HG03066 (cell line): ENCODE data around the gene CDH26.

Experiments used
- ATAC-seq: cut with Tn5 transposase; IDR thresholded peaks from one replicate; pipeline ENCODE4 v1.9.1; 2021; ENCODE audit warnings: low read depth; ENCODE audit not compliant: unreplicated experiment

Gene CDH26

DNA sequence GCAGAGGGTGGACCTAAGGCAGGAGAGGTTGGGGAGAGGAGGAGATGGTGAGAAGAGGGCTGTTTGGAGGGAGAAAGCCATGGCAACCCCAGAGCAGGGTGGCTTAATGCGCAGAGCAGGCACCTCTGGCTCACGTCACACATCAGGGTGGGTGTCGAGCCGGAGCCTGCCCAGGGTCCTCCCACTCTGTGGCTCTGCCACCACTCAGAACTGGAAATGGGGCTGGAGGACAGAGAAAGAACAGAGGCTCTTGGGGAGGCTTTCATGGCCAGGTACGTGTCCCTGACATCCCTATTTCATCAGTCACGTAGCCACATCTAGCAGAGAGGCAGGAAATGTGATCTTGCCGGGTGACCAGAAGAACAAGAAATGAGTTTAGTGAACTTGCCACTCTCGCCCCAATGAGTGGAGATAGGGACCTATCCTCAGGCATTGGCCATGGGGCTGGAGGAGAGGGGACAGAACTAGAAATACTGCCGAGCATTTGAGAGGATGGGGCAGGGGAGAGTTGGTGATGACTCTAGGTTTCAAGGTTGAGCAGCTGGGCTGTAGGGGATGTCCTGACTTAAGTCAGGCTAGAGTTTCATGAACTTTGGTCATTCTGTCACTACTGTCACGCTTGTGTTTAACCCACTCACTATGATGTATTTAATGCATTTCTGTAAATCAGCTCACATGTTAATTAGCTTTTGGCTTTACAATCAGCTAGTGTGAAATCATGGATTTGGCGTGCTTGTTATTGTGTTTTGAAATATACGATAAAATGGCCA, 52.7 kb downstream of the CDH26 start:
- no peak for ATAC-seq

GRCh38 chr20:60011512-60012507, 53.6 kb downstream of the CDH26 start:
- no peak for ATAC-seq

DNA sequence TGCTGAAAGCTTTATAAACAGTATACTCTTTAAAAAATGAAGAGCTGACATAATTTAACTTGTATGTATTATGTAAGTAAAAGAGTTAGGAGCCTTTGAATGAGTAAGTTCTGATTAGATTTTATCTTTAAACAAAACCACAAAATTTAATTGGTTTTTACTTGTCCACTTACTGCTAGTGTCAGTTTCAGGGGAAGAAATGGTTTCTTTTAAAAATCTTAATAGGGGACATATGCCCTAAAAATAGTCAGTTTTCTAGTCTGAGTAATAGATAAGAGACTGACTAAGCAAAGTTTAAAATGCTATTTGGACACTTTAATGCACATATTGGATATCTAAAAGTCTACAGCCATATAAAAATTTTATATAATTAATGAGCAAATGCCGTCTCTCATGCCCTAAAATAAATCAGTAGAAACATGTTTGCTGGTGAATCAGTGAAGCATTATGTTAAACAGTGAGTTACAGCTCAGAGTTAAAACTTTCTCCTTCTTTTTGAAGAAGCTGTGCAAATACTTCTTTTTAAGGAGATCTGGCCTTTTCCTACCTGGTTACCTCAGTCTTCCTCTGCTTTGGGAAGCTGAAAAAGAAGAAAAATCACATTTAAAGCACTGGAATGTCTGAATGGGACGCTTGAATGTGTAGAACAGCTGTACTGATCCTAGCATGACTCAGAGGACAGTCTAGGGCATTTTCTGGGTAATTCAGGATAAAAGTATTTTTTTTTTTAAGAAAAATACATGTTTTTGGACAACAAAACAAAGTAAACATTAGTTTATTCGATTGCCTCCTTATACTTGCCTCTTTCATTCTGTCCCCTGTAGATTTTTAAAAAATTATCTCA, 55.3 kb downstream of the CDH26 start:
- no peak for ATAC-seq

- ATAC-seq: no peak
Observed at GRCh38 chr20:60016406-60016805, 58.2 kb downstream of the CDH26 start.

DNA sequence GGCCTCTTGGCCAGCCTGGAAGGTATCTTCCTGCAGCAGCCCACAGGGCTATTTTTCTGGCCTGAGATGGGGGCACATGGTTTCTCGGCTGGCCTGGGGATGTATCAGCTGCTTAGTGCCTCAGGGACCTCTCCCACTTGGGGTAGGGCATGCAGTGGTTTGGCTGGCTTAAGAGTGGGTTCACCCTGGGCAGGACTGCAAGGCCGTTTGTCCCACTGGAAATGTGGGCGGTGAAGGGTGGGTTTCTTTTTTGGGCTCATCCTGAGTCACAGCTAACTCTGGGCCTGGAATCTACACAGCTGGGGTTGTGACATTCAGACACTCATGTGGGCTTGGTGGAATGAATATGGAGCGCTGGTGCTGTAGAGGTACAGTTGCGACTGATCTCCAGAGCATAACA, 62.0 kb downstream of the CDH26 start:
- no peak for ATAC-seq

DNA sequence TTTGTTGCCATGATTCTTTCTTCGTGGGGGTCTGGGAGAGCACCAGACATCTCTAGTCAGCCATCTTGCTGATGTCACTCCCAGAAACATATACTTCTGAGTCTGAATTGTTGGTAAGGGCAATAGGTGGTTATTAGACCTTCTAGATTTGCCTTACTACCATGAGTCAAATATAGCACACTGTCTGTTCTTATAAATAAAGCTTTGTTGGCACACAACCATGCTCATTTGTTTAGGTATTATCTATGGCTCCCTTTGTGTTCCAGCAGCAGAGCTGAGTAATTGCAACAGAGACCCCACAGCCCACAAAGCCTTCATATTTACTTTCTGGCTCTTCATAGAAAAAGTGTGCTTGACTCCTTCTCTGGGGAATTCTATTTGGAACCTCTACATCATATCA, 62.9 kb downstream of the CDH26 start:
- ATAC-seq: no peak

GRCh38 chr20:60022849-60023248, 64.6 kb downstream of the CDH26 start:
- ATAC-seq: no peak

GRCh38 chr20:60024245-60024644, 66.0 kb downstream of the CDH26 start:
- ATAC-seq: no peak

DNA sequence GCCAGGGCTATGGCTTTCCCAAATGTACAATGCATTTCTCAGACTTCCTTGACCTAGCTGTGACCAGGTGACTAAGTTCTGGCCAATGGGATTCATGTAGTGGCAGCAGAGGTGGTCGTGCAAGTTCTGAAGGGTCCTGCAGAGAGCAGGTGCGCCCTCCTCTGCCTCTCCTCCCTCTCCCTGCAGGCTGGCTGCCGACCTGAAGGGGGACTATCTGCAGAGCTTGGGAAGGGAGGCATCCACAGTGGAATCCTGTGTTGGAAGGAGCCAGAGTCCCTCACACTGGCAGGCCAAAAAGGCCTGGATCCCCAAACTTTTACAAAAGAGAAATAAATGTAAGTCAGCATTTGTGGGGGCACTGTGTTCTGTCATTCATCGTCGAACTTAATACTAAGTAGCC, 66.6 kb downstream of the CDH26 start:
- ATAC-seq: no peak

- ATAC-seq: no peak
Observed at GRCh38 chr20:60026010-60026409, 67.8 kb downstream of the CDH26 start.

- no peak for ATAC-seq
Observed at GRCh38 chr20:60030471-60030870, 72.2 kb downstream of the CDH26 start.

- ATAC-seq: no peak
Observed at GRCh38 chr20:60031107-60031506, 72.9 kb downstream of the CDH26 start.

- ATAC-seq: no peak
Observed at GRCh38 chr20:60034231-60035110, 76.2 kb downstream of the CDH26 start.

GRCh38 chr20:60035486-60035885, 77.3 kb downstream of the CDH26 start:
- no peak for ATAC-seq

GRCh38 chr20:60036346-60036745, 78.1 kb downstream of the CDH26 start:
- ATAC-seq: no peak

DNA sequence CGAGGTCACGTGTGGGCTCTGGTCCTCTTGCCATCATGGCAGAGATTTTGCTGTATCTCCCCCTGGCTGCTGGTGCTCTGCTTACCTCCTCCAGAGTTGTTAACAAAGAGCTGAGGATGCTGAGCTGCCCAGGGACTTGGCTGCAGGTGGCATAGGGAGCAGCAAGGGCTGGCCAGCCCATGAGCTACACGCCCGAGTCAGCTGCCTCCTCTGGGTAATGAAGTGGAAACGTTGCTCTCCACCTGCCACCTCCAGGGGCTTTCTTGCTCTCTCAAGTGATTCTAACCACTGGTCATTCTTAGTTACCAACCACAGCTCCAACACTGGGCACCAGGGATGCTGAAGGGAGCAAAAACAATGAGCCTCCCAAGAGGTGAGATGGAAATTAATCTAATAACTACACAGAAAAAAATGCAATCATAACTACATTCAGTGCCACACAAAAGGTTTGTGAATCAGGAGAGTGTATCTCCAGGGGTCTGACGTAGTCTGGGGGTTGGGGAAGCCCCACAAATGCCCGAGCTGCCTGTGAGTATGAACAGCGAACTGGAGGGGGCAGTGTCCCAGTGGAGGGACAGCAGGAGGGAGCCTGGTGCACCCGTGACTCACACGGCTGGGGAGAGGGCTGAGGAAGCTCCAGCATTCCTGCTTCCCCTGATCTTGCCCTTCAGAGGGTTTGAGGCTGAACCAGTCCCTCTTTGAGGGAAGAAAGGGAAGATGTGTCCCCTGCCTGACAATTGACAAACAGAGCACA, 78.7 kb downstream of the CDH26 start:
- ATAC-seq: no peak

- ATAC-seq: no peak
Observed at GRCh38 chr20:60038400-60039008, 80.3 kb downstream of the CDH26 start.

- ATAC-seq: no peak
Observed at GRCh38 chr20:60039526-60039925, 81.3 kb downstream of the CDH26 start.
